Stimulated activated CD8-positive, alpha-beta memory T cell treated with anti-CD3 and anti-CD28 coated beads, Interleukin-7, amount 100 ng/mL, for 1 hour (primary cell): Measurements from ENCODE around the gene TBC1D32.
"Not testable (repeated sequence)": the region's sequence is repeated elsewhere in the genome, so short reads cannot be mapped to it uniquely, and the experiment has no call there.

ENCODE experiments used
- DNase-seq, 2 donors: peaks; one replicate each; pipeline ENCODE4 v3.0.0-alpha.2; 2020; ENCODE audit warnings: low read depth in 2 of 2

The TBC1D32 gene

GRCh38 chr6:121223930-121224329 is 110.3 kb downstream of the TBC1D32 start:
- no peak for DNase-seq

GRCh38 chr6:121223212-121223611 is 111.1 kb downstream of the TBC1D32 start:
- DNase-seq, result no peak

- no peak for DNase-seq
These were observed 111.6 kb downstream of the TBC1D32 start for GRCh38 chr6:121222656-121223055.

GRCh38 chr6:121216928-121217327 is 117.4 kb downstream of the TBC1D32 start:
- no peak for DNase-seq

- DNase-seq, result not testable (repeated sequence)
These were observed 120.9 kb downstream of the TBC1D32 start for GRCh38 chr6:121213341-121213740.

- DNase-seq, result no peak
These were observed 123.3 kb downstream of the TBC1D32 start for GRCh38 chr6:121210943-121211342.

GRCh38 chr6:121205569-121205968 is 128.7 kb downstream of the TBC1D32 start:
- no peak for DNase-seq

- DNase-seq, result no peak
These were observed 133.2 kb downstream of the TBC1D32 start for GRCh38 chr6:121201105-121201504.

GRCh38 chr6:121196042-121196441 is 138.2 kb downstream of the TBC1D32 start:
- not testable (repeated sequence) for DNase-seq

- DNase-seq, result no peak
These were observed 144.2 kb downstream of the TBC1D32 start for GRCh38 chr6:121190122-121190521.

- no peak for DNase-seq
These were observed 145.9 kb downstream of the TBC1D32 start for GRCh38 chr6:121188356-121188755.

GRCh38 chr6:121187833-121188200 is 146.5 kb downstream of the TBC1D32 start:
- no peak for DNase-seq

GRCh38 chr6:121187200-121187832 is 147.0 kb downstream of the TBC1D32 start:
- no peak for DNase-seq

GRCh38 chr6:121183742-121184141 is 150.5 kb downstream of the TBC1D32 start:
- DNase-seq, result no peak

GRCh38 chr6:121175827-121176226 is 158.5 kb downstream of the TBC1D32 start:
- DNase-seq, result no peak

- not testable (repeated sequence) for DNase-seq
These were observed 161.8 kb downstream of the TBC1D32 start for GRCh38 chr6:121172451-121172850.

- DNase-seq, result no peak
These were observed 162.4 kb downstream of the TBC1D32 start for GRCh38 chr6:121171879-121172278.

- DNase-seq, result no peak
These were observed 172.4 kb downstream of the TBC1D32 start for GRCh38 chr6:121161886-121162285.

- no peak for DNase-seq
These were observed 174.0 kb downstream of the TBC1D32 start for GRCh38 chr6:121160276-121160675.

- no peak for DNase-seq
These were observed 175.4 kb downstream of the TBC1D32 start for GRCh38 chr6:121158891-121159290.

GRCh38 chr6:121158438-121158837 is 175.8 kb downstream of the TBC1D32 start:
- DNase-seq, result no peak

- DNase-seq, result no peak
These were observed 176.4 kb downstream of the TBC1D32 start for GRCh38 chr6:121157906-121158305.

- no peak for DNase-seq
These were observed 190.8 kb downstream of the TBC1D32 start for GRCh38 chr6:121143476-121143875.

GRCh38 chr6:121142093-121142492 is 192.2 kb downstream of the TBC1D32 start:
- DNase-seq, result no peak
